Astrocyte of the spinal cord (primary cell): ENCODE results near the gene WWOX.
A peak's percentile ranks its signal among the peaks of the same experiment; 100 is the strongest.

ENCODE experiments used
- DNase-seq: peaks from one replicate; pipeline ENCODE4 v3.0.0; 2011; ENCODE audit warnings: low read depth, low spot score
- H3K4me3 ChIP-seq: 2 replicates; pipeline ENCODE4 v1.5.1; 2011; ENCODE audit warnings: low read depth, mild to moderate bottlenecking, low read length, moderate library complexity
- CTCF ChIP-seq: IDR thresholded peaks from 2 replicates; pipeline ENCODE4 v1.5.1; 2012; ENCODE audit warnings: low read depth, mild to moderate bottlenecking, low read length, inconsistent platforms
- in situ Hi-C: cut with HindIII; loops from 2 replicates; pipeline ENCODE4 v1.10.0; 2017; ENCODE audit warnings: low sequenced_read_pairs

The WWOX gene

GRCh38 chr16:78642621-78643285 lies 543.3 kb downstream of the WWOX start:
- in situ Hi-C loops: no loop called here

GRCh38 chr16:78645657-78646056 lies 546.2 kb downstream of the WWOX start:
- no peak for DNase-seq
- H3K4me3 ChIP-seq: no peak overlapping the region
- in situ Hi-C loops: no loop called here
- TF ChIP-seq CTCF: no peak

More at GRCh38 chr16:78642621-78643285, 543.3 kb downstream of the WWOX start:
- H3K4me3 ChIP-seq: no peak overlapping the region
- no peak for TF ChIP-seq CTCF
- no peak for DNase-seq

GRCh38 chr16:78647019-78647418 lies 547.6 kb downstream of the WWOX start:
- in situ Hi-C loops: no loop called here
- no peak for DNase-seq
- no peak overlapping the region for H3K4me3 ChIP-seq
- TF ChIP-seq CTCF: no peak

GRCh38 chr16:78647491-78647890 lies 548.0 kb downstream of the WWOX start:
- no peak for DNase-seq
- H3K4me3 ChIP-seq: no peak overlapping the region
- in situ Hi-C loops: no loop called here
- TF ChIP-seq CTCF: no peak

- no peak for TF ChIP-seq CTCF
- H3K4me3 ChIP-seq: no peak overlapping the region
- in situ Hi-C loops: no loop called here
- DNase-seq: peak; percentile 5
Observed at GRCh38 chr16:78648517-78648916, 549.1 kb downstream of the WWOX start.

- in situ Hi-C loops: no loop called here
- no peak overlapping the region for H3K4me3 ChIP-seq
- TF ChIP-seq CTCF: no peak
- DNase-seq: no peak
Observed at GRCh38 chr16:78650339-78651074, 551.1 kb downstream of the WWOX start.
